ENCODE measurements around the gene B3GAT3. TPM values are rescaled to one million over a fixed set of nuclear protein-coding genes. Genes with fewer than 3 reads are reported as not detected.
"Not testable (repeated sequence)": the region's sequence is repeated elsewhere in the genome, so short reads cannot be mapped to it uniquely, and the experiment has no call there.

The B3GAT3 gene
- total and polyA plus RNA-seq, 10 donors: 25.2 to 65.7 (median 39.8) TPM

DNA sequence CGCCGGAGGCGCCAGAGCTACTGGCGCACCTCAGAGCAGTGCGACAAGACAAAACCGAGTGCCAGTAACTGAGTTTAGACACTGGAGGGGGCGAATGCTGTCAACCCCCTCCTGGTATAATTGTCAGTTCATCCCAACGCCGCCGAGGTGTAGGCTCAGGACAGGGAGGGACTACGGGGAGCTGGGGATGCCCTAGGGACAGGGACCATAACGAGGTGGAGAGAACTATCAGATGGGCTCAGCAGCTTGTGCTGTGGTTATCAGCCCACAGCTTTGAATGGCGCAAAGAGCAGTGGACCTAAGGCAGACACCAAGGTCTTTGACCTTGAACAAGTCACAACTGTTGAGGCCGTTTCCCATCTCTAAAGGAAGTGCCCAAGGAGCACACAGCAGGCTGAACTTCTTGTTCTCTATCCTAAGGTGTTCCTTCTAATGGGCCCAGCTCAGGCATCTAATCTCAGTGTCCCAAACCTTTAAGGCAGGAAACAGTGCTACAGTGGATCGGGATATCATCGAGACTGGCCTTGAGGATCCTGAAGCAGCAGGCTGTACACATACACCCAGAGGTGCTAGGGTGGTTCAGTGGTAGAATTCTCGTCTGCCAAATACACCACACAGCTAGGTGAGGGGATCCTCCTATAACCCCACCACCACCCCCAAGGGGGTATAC lies 29.5 kb downstream of the B3GAT3 start:
- intact Hi-C loops (cut with DNase I; ENCODE audit: low total_unique reads): loop anchor here (10.0 kb wide), 1 partner anchor 83 kb away; the partner anchor contains the start of genes LBHD1, UBXN1 and UQCC3
- no peak for DNase-seq
- WGBS, 5 donors: 9 to 14% (median 13%) methylated on average over 11 to 17 of the region's 17 CpGs
- Histone ChIP-seq H3K9me3 (no peaks in the 10 kb centered on the region), H3K27me3 (replicated peaks in 1 of 7) (no peaks in the 10 kb centered on the region), H3K4me3 (peak overlapping the region; percentile 34 to 84 (median 56)), H3K36me3 (peaks cover 0 to 62% (median 55%) of the 10 kb centered on the region in 6 donors), H3K4me1 (peaks cover 19 to 76% (median 47%) of the 10 kb centered on the region in 6 donors), H3K27ac (peak overlapping the region; percentile 87 to 99 (median 98))
- no peak for TF ChIP-seq POLR2AphosphoS5 (IDR thresholded peaks at IDR 0.05)
- TF ChIP-seq, protein P1, sequence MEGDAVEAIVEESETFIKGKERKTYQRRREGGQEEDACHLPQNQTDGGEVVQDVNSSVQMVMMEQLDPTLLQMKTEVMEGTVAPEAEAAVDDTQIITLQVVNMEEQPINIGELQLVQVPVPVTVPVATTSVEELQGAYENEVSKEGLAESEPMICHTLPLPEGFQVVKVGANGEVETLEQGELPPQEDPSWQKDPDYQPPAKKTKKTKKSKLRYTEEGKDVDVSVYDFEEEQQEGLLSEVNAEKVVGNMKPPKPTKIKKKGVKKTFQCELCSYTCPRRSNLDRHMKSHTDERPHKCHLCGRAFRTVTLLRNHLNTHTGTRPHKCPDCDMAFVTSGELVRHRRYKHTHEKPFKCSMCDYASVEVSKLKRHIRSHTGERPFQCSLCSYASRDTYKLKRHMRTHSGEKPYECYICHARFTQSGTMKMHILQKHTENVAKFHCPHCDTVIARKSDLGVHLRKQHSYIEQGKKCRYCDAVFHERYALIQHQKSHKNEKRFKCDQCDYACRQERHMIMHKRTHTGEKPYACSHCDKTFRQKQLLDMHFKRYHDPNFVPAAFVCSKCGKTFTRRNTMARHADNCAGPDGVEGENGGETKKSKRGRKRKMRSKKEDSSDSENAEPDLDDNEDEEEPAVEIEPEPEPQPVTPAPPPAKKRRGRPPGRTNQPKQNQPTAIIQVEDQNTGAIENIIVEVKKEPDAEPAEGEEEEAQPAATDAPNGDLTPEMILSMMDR (IDR thresholded peaks at IDR 0.05 in 8 of 11, conservative IDR thresholded peaks at IDR 0.05 in 3 of 11): peak in 2 of 11 experiments; percentile 0 to 9

- H3K27me3 ChIP-seq (replicated peaks in 1 of 7): no peaks in the 10 kb centered on the region
- intact Hi-C loops (cut with DNase I; ENCODE audit: low total_unique reads): loop anchor here (10.0 kb wide), 1 partner anchor 83 kb away; the partner anchor contains the start of genes LBHD1, UBXN1 and UQCC3
- DNase-seq: peak; percentile 97
- 0% methylated on average over 33 to 58 of the region's 58 CpGs for WGBS, 5 donors
- TF ChIP-seq POLR2A (IDR thresholded peaks at IDR 0.05): peak; percentile 62 to 87 (median 62)
- TF ChIP-seq POLR2AphosphoS5 (IDR thresholded peaks at IDR 0.05): peak; percentile 90 to 98 (median 98)
- TF ChIP-seq, protein P1 (IDR thresholded peaks at IDR 0.05 in 8 of 11, conservative IDR thresholded peaks at IDR 0.05 in 3 of 11): peak in 5 of 11 experiments; percentile 19 to 48 (median 30)
- H3K4me1 ChIP-seq: peaks cover 19 to 69% (median 46%) of the 10 kb centered on the region in 6 donors
- peaks cover 0 to 62% (median 55%) of the 10 kb centered on the region in 6 donors for H3K36me3 ChIP-seq
- no peaks in the 10 kb centered on the region for H3K9me3 ChIP-seq
- peak within 1 kb of the TSS; percentile 87 to 99 (median 98) for H3K27ac ChIP-seq
- H3K4me3 ChIP-seq: peak within 1 kb of the TSS; percentile 43 to 84 (median 56)
Observed at GRCh38 chr11:62591448-62592145, 30.2 kb downstream of the B3GAT3 start, which contains the start of gene TUT1. Gene TUT1, minus strand, starts transcription at chr11:62591523. Its CDS starts 38 bp downstream, at chr11:62591485.

DNA sequence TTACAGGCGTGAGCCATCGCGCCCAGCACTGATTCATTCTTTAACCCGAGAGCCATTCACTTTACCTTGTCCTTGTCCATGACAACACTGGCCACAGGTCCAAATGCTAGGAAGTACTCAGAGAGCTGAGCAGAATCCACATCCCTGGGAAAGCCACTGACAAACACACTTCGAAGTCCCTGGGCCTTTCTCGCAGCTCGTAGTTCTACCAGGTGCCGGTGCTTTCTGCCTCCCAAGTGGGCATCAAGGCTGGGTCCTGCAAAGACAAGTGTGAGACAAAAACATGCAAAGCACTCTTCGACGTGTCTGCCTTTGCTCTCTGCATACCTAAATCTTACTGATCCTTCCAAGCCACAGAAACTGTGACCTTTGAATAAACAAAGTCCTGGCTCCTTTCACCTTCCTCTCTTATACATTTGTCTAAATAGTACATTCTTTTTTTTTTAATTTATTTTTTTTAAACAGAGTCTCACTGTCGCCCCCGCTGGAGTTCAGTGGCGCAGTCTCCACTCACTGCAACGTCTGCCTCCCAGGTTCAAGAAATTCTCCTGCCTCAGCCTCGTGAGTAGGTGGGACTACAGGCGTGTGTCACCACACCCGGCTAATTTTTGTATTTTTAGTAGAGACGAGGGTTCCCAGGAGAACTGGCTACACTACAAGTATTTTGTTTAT lies 32.7 kb downstream of the B3GAT3 start:
- TF ChIP-seq POLR2A (IDR thresholded peaks at IDR 0.05) (no peak), POLR2AphosphoS5 (IDR thresholded peaks at IDR 0.05) (no peak)
- TF ChIP-seq, protein P1 (IDR thresholded peaks at IDR 0.05 in 8 of 11, conservative IDR thresholded peaks at IDR 0.05 in 3 of 11): peak in 1 of 11 experiments; percentile 19
- no peak overlapping the region for H3K27ac ChIP-seq
- peak; percentile 47 for DNase-seq
- WGBS, 5 donors: 69 to 77% (median 72%) methylated on average over 18 of the region's 18 CpGs
- peaks cover 19 to 75% (median 45%) of the 10 kb centered on the region in 6 donors for H3K4me1 ChIP-seq
- intact Hi-C loops (cut with DNase I; ENCODE audit: low total_unique reads): no loop called here
- H3K9me3 ChIP-seq: no peaks in the 10 kb centered on the region
- H3K27me3 ChIP-seq (replicated peaks in 1 of 7): no peaks in the 10 kb centered on the region
- no peak overlapping the region for H3K4me3 ChIP-seq
- H3K36me3 ChIP-seq: peaks cover 0 to 62% (median 46%) of the 10 kb centered on the region in 6 donors

GRCh38 chr11:62585356-62585755 lies 36.4 kb downstream of the B3GAT3 start:
- H3K27me3 ChIP-seq (replicated peaks in 1 of 7); H3K9me3 ChIP-seq; H3K4me3 ChIP-seq; intact Hi-C loops (cut with DNase I; ENCODE audit: low total_unique reads); H3K27ac ChIP-seq: not testable (repeated sequence)
- WGBS, 5 donors: 93 to 100% (median 95%) methylated on average over 7 of the region's 7 CpGs
- Histone ChIP-seq H3K36me3 (peaks cover 0 to 86% (median 62%) of the 10 kb centered on the region in 6 donors), H3K4me1 (peaks cover 2 to 44% (median 15%) of the 10 kb centered on the region in 6 donors)
- peak; percentile 9 for DNase-seq

GRCh38 chr11:62581735-62582134 lies 40.1 kb downstream of the B3GAT3 start:
- H3K27ac ChIP-seq; H3K27me3 ChIP-seq (replicated peaks in 1 of 7); H3K4me3 ChIP-seq; intact Hi-C loops (cut with DNase I; ENCODE audit: low total_unique reads); H3K9me3 ChIP-seq: not testable (repeated sequence)
- 94 to 96% (median 95%) methylated on average over 4 of the region's 4 CpGs for WGBS, 5 donors
- DNase-seq: peak; percentile 8
- H3K36me3 ChIP-seq: peaks cover 0 to 98% (median 70%) of the 10 kb centered on the region in 6 donors
- H3K4me1 ChIP-seq: peaks cover 0 to 23% (median 7%) of the 10 kb centered on the region in 6 donors
